ENCODE results near the gene CD83.

Gene CD83

GRCh38 chr6:14100966-14101365 lies 16.6 kb upstream of the CD83 start:
- H3K4me3 ChIP-seq (ENCODE audit: low read depth, low read length) = no peak overlapping the region
- no peak for TF ChIP-seq CTCF (IDR thresholded peaks at IDR 0.05; ENCODE audit: low read depth, low read length, missing control alignments)
- no peak for DNase-seq (ENCODE audit: low read depth)

DNA sequence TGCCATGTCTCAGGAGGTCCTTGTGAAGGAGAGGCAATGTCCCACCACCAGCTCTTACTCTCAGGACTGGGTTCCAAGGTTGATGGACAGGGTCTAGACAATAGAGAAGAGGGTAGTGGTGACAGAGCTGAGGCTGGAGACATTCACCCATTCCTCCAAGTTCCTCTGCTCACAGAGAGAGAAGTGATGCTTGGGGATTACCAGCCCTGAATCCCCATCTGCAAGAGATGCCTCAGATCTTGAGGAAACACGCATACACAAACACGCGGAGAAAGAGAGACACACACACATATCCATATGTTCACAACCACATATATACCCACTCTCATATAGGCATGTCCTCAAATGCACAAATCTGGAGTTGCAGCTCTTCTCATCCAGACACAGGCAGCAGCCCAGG lies 15.2 kb upstream of the CD83 start:
- no peak for TF ChIP-seq CTCF (IDR thresholded peaks at IDR 0.05; ENCODE audit: low read depth, low read length, missing control alignments)
- H3K4me3 ChIP-seq (ENCODE audit: low read depth, low read length) = no peak overlapping the region
- no peak for DNase-seq (ENCODE audit: low read depth)

GRCh38 chr6:14105547-14105946 lies 12.0 kb upstream of the CD83 start:
- TF ChIP-seq CTCF (IDR thresholded peaks at IDR 0.05; ENCODE audit: low read depth, low read length, missing control alignments) = no peak
- DNase-seq (ENCODE audit: low read depth) = no peak
- H3K4me3 ChIP-seq (ENCODE audit: low read depth, low read length) = no peak overlapping the region

DNA sequence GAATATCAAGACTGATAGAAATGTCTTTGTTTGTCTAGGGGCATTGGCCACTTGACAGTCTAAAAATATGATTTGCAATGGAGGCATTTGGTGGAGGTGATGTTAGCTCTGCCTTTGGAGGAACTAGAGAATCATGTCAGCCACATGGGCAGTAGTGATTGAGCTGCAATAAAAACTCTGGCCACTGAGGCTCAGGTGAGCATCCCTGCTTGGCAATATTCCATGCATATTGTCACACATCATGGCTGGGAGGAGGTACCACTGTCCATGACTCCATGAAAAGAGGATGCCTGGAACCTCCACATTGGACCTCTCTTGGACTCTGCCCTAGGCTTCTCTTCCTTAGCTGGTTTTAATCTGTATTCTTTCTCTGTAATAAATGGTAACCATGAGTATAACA lies 10.6 kb upstream of the CD83 start:
- H3K4me3 ChIP-seq (ENCODE audit: low read depth, low read length) = no peak overlapping the region

GRCh38 chr6:14107711-14108494 lies 9.7 kb upstream of the CD83 start:
- TF ChIP-seq CTCF (IDR thresholded peaks at IDR 0.05; ENCODE audit: low read depth, low read length, missing control alignments) = no peak
- DNase-seq (ENCODE audit: low read depth) = no peak
- no peak overlapping the region for H3K4me3 ChIP-seq (ENCODE audit: low read depth, low read length)

More for the DNA sequence above, 10.6 kb upstream of the CD83 start:
- no peak for DNase-seq (ENCODE audit: low read depth)
- no peak for TF ChIP-seq CTCF (IDR thresholded peaks at IDR 0.05; ENCODE audit: low read depth, low read length, missing control alignments)

DNA sequence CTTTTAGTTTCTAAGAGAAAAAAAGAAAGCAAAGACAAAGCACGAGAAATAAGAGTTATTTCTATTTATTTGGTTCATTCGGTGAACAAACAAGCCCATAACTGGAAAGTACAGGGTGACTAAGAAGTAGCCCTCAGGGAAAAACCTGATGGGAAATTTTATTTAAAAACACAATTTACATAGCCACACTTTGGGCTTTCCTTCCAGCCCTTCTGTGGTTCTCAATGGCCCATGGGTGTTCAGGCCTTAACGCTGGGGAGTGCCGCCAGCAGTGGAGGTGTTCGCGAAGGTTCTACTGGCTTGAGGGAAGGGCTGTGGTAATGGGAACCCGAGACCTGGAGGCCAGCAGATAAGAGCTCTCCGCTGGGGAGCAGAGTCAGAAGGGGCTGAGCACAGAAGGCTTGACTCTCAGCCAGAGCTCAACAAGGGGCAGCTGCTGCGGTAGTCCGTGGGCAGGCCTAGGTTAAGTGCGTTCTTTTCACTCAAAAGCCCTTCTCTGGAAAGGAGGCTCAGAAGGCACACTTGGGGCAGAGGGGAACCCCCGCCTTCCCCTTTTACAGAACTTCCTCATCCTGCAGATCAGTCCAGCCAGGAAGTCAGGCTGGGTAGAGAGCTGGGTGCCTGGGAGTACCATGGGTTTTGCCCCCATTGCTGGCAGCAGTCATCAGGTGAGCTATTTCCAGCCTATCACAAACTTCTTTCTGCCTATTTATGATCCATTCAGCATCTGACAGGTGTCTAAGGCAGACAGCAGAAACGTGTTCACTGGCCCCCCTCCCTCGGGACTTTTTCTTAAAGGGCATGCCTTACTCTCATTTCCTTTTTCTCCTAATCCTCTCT lies 8.8 kb upstream of the CD83 start:
- peak; percentile 77 for DNase-seq (ENCODE audit: low read depth)
- H3K4me3 ChIP-seq (ENCODE audit: low read depth, low read length) = peak overlapping the region; percentile 5; the same call in 1 of the 2 replicates
- TF ChIP-seq CTCF (IDR thresholded peaks at IDR 0.05; ENCODE audit: low read depth, low read length, missing control alignments) = no peak
